T-helper 9 cell (primary cell): ENCODE results near the gene CATSPERD.
A peak's percentile ranks its signal among the peaks of the same experiment; 100 is the strongest.

Source experiments
- DNase-seq: peaks from one replicate; pipeline ENCODE4 v3.0.0-alpha.2; 2020

The CATSPERD gene

GRCh38 chr19:5808120-5808816, 87.8 kb downstream of the CATSPERD start:
- no peak for DNase-seq

GRCh38 chr19:5809053-5809452, 88.6 kb downstream of the CATSPERD start:
- no peak for DNase-seq

GRCh38 chr19:5809469-5809868, 89.0 kb downstream of the CATSPERD start:
- DNase-seq = no peak

GRCh38 chr19:5811117-5811516, 90.7 kb downstream of the CATSPERD start:
- DNase-seq = no peak

GRCh38 chr19:5814123-5814851, 93.8 kb downstream of the CATSPERD start:
- no peak for DNase-seq

GRCh38 chr19:5814852-5815246, 94.4 kb downstream of the CATSPERD start:
- DNase-seq = no peak

- no peak for DNase-seq
Observed at GRCh38 chr19:5817218-5817617, 96.8 kb downstream of the CATSPERD start.

GRCh38 chr19:5818594-5818993, 98.2 kb downstream of the CATSPERD start:
- DNase-seq = no peak

- DNase-seq = no peak
Observed at GRCh38 chr19:5820785-5821184, 100.3 kb downstream of the CATSPERD start.

- DNase-seq = no peak
Observed at GRCh38 chr19:5821521-5822180, 101.2 kb downstream of the CATSPERD start.

GRCh38 chr19:5822181-5822844, 101.9 kb downstream of the CATSPERD start:
- no peak for DNase-seq

- DNase-seq = no peak
Observed at GRCh38 chr19:5823579-5824281, 103.3 kb downstream of the CATSPERD start.

GRCh38 chr19:5824751-5825150, 104.3 kb downstream of the CATSPERD start:
- DNase-seq = no peak

- DNase-seq = no peak
Observed at GRCh38 chr19:5825178-5825577, 104.7 kb downstream of the CATSPERD start.

GRCh38 chr19:5826531-5827341, 106.3 kb downstream of the CATSPERD start:
- DNase-seq = peak; percentile 12

GRCh38 chr19:5827342-5827890, 107.0 kb downstream of the CATSPERD start:
- DNase-seq = no peak

- DNase-seq = peak; percentile 87
Observed at GRCh38 chr19:5827891-5828660, 107.6 kb downstream of the CATSPERD start.
